Measurements from ENCODE around the gene SLC10A7.

Gene SLC10A7

GRCh38 chr4:146415829-146416228 lies 105.9 kb downstream of the SLC10A7 start:
- Histone ChIP-seq H3K79me2 (ENCODE audit: low read length) (no peaks in the 10 kb centered on the region), H3K27me3 (ENCODE audit: low read depth, low read length) (no peaks in the 10 kb centered on the region), H3K36me3 (replicated peaks; ENCODE audit: low read depth, low read length) (no peaks in the 10 kb centered on the region), H3K4me2 (ENCODE audit: low read length) (no peak overlapping the region), H3K9ac (ENCODE audit: low read length) (no peak overlapping the region), H3K9me3 (ENCODE audit: insufficient read depth, low read length) (no peaks in the 10 kb centered on the region), H4K20me1 (ENCODE audit: insufficient read depth, low read length) (no peaks in the 10 kb centered on the region), H3K4me3 (ENCODE audit: low read length) (no peak overlapping the region), H3K27ac (ENCODE audit: low read length) (no peak overlapping the region), H2AFZ (ENCODE audit: low read depth, low read length) (no peak overlapping the region), H3K4me1 (ENCODE audit: low read length) (no peaks in the 10 kb centered on the region)
- TF ChIP-seq CTCF (IDR thresholded peaks at IDR 0.05; ENCODE audit: low read depth, low read length) (no peak), EZH2phosphoT487 (IDR thresholded peaks at IDR 0.05; ENCODE audit: low read depth) (no peak)

- Histone ChIP-seq H3K9ac (ENCODE audit: low read length) (no peak overlapping the region), H3K27me3 (ENCODE audit: low read depth, low read length) (no peaks in the 10 kb centered on the region), H3K4me3 (ENCODE audit: low read length) (no peak overlapping the region), H2AFZ (ENCODE audit: low read depth, low read length) (no peak overlapping the region), H3K4me1 (ENCODE audit: low read length) (no peaks in the 10 kb centered on the region), H3K36me3 (replicated peaks; ENCODE audit: low read depth, low read length) (no peaks in the 10 kb centered on the region), H4K20me1 (ENCODE audit: insufficient read depth, low read length) (no peaks in the 10 kb centered on the region), H3K4me2 (ENCODE audit: low read length) (no peak overlapping the region), H3K27ac (ENCODE audit: low read length) (no peak overlapping the region), H3K9me3 (ENCODE audit: insufficient read depth, low read length) (no peaks in the 10 kb centered on the region), H3K79me2 (ENCODE audit: low read length) (no peaks in the 10 kb centered on the region)
- TF ChIP-seq EZH2phosphoT487 (IDR thresholded peaks at IDR 0.05; ENCODE audit: low read depth) (no peak), CTCF (IDR thresholded peaks at IDR 0.05; ENCODE audit: low read depth, low read length) (no peak)
These were observed 114.1 kb downstream of the SLC10A7 start for GRCh38 chr4:146407669-146408084.

GRCh38 chr4:146407257-146407656 lies 114.5 kb downstream of the SLC10A7 start:
- TF ChIP-seq EZH2phosphoT487 (IDR thresholded peaks at IDR 0.05; ENCODE audit: low read depth), result no peak
- no peak for TF ChIP-seq CTCF (IDR thresholded peaks at IDR 0.05; ENCODE audit: low read depth, low read length)
- Histone ChIP-seq H3K4me1 (ENCODE audit: low read length) (no peaks in the 10 kb centered on the region), H4K20me1 (ENCODE audit: insufficient read depth, low read length) (no peaks in the 10 kb centered on the region), H3K4me2 (ENCODE audit: low read length) (no peak overlapping the region), H3K27me3 (ENCODE audit: low read depth, low read length) (no peaks in the 10 kb centered on the region), H2AFZ (ENCODE audit: low read depth, low read length) (no peak overlapping the region), H3K79me2 (ENCODE audit: low read length) (no peaks in the 10 kb centered on the region), H3K36me3 (replicated peaks; ENCODE audit: low read depth, low read length) (no peaks in the 10 kb centered on the region), H3K9ac (ENCODE audit: low read length) (no peak overlapping the region), H3K27ac (ENCODE audit: low read length) (no peak overlapping the region), H3K4me3 (ENCODE audit: low read length) (no peak overlapping the region), H3K9me3 (ENCODE audit: insufficient read depth, low read length) (no peaks in the 10 kb centered on the region)

GRCh38 chr4:146401274-146401673 lies 120.5 kb downstream of the SLC10A7 start:
- no peak overlapping the region for H3K27ac ChIP-seq (ENCODE audit: low read length)
- no peak overlapping the region for H3K9ac ChIP-seq (ENCODE audit: low read length)
- no peak overlapping the region for H3K4me2 ChIP-seq (ENCODE audit: low read length)
- H3K27me3 ChIP-seq (ENCODE audit: low read depth, low read length), result no peaks in the 10 kb centered on the region
- H3K9me3 ChIP-seq (ENCODE audit: insufficient read depth, low read length), result no peaks in the 10 kb centered on the region
- no peak overlapping the region for H2AFZ ChIP-seq (ENCODE audit: low read depth, low read length)
- no peak for TF ChIP-seq EZH2phosphoT487 (IDR thresholded peaks at IDR 0.05; ENCODE audit: low read depth)
- no peak for TF ChIP-seq CTCF (IDR thresholded peaks at IDR 0.05; ENCODE audit: low read depth, low read length)
- H3K79me2 ChIP-seq (ENCODE audit: low read length), result no peaks in the 10 kb centered on the region
- H3K4me3 ChIP-seq (ENCODE audit: low read length), result no peak overlapping the region
- no peaks in the 10 kb centered on the region for H3K4me1 ChIP-seq (ENCODE audit: low read length)
- H3K36me3 ChIP-seq (replicated peaks; ENCODE audit: low read depth, low read length), result no peaks in the 10 kb centered on the region
- no peaks in the 10 kb centered on the region for H4K20me1 ChIP-seq (ENCODE audit: insufficient read depth, low read length)
